CD4-positive, alpha-beta T cell treated with Interleukin-6 at 100 ng/mL for 8 hours (primary cell): ENCODE results near the gene TMEM135.

Source experiments
- DNase-seq: peaks from one replicate; pipeline ENCODE4 v3.0.0-alpha.2; 2020; ENCODE audit warnings: mixed read lengths, low spot score

Gene TMEM135

DNA sequence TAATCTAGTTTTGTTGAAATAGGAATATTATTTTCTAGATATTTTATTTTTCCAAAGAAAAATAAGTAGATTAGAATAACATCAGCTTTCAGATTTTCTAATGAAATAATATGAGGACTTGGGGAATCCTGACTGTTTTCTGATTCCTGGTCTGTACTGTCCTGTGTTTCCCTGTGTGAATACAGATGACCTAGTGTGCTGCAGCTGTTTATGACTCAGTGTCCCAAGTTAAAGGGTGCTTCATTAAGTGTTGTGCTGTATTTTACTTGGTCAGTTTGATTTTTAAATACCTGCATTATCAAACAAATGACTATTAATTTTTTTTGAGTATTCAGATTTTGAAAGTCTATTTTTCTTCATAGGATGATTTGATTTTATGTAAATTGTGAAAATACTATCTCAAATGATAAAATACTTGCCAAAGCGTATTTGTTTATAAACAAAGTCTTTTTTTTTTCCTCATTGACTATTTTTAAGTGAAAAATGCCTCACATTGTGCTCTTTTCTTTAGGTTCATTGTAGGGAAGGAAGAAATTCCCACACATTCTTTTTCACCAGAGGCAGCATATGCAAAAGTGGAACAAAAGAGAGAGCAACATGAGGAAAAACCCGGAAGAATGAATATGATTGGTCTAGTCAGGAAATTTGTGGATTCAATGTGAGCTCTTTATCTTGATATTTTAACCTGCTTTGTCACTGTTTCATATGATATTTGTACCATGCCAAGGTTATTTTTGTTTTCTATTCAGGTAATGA is 264.2 kb downstream of the TMEM135 start:
- DNase-seq = no peak

DNA sequence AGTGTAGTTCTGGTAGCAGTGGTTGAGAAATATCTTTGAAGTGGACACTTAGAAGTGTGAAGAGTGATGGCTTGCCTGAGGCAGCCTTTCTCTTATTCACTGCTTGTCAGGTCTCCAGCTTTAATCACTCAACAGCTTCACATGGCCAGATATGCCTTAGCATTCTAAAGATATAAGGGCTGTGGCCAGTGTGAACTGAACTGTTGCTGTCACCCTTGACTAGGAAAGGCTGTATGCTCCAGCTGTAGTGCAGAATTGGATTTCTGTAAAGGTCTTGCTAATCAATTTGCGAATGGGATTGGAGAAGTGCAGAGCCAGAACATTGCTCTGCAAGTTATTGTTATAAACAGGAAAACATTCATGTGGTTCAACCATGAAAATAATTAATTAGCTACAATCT is 266.7 kb downstream of the TMEM135 start:
- DNase-seq = no peak

GRCh38 chr11:87306262-87306851 is 268.6 kb downstream of the TMEM135 start:
- DNase-seq = no peak

- no peak for DNase-seq
Observed at GRCh38 chr11:87307101-87307500, 269.4 kb downstream of the TMEM135 start.

GRCh38 chr11:87315229-87315628 is 277.5 kb downstream of the TMEM135 start:
- DNase-seq = no peak

DNA sequence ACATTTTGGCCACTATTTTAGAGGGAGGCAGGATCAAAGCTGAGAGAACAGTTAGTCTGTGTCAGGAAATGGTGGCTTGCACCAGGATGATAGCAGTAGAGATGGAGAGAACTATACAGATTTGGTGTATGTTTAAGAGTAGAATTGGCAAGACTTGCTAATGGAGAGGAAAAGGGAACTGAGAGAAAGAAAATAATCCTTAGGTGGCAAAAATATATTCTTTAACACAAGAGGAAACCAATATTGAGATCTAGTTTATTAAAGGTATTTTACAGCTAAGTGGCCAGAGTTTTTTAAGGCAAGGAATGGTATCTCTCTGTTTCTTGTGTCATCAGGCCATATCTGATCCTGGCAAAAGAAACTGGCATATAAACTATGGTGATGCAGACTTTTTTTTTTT is 278.8 kb downstream of the TMEM135 start:
- DNase-seq = no peak

GRCh38 chr11:87317441-87317840 is 279.7 kb downstream of the TMEM135 start:
- DNase-seq = no peak

DNA sequence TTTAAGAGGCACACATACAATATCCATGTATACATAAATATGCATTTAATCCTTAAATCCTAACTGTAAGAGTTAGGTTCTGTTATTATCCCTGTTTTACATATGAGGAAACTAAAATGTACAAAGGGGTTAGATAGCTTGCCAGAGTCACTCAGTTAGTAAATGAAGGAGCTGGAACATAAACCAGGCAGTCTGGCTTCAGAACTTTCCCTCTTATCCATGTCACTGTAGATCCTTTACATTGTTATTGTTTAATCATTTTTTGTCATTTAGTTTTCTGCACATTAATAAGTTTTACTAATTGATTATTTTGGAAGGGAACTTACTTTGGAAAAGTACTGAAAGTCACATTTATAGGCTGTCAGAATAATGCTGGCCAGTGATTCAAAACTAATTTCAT is 282.4 kb downstream of the TMEM135 start:
- no peak for DNase-seq

- DNase-seq = no peak
Observed at GRCh38 chr11:87322568-87322967, 284.8 kb downstream of the TMEM135 start.

DNA sequence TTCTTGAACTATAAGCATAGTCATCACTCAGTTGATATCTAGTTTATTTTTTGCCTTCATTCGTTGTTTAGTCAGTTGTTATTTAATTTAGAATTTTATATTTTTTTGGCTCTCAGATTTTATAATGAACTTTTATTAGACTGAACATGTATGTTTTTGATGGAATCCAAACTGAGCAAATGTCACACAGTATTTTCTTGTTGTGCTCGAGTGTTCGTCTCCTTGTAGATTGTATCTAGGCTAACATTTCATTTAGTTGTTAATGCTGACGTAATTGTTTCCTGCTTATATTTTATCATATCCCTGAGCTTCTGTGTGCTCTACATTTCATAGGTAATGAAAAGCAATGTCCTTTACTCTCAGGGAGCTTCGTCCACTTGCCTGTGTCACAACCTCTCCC is 286.2 kb downstream of the TMEM135 start:
- DNase-seq = no peak

DNA sequence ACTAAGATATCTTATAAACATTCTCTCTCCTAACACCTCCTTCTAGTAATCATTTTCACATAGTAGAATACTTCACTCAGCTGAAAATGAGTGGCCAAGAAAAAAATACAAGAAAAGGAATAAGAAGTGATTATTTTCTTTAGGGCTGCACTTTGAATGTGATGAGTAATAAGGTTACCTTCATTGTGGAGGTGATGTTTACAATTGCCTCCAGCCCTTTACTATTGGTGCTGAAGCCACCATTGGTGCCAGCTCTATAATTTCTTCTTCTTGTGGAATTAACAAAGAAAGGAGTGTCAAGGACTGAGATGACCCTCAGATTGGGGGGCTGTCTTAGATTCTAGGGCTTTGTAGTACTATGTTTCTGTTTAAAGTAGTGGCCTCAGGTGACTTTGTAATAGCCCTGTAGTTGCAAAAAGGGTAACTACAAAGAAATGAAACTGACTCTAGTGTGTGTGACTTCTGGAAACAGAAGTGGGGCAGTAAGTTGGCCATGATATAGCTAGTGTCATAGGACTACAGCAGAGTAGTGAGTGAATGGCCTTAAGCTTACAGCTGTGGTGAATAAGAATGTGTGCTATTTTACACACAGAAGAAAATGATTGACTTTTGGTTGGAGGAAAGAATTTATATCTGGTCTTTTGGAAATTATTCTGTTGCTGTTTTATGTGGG is 287.2 kb downstream of the TMEM135 start:
- no peak for DNase-seq

DNA sequence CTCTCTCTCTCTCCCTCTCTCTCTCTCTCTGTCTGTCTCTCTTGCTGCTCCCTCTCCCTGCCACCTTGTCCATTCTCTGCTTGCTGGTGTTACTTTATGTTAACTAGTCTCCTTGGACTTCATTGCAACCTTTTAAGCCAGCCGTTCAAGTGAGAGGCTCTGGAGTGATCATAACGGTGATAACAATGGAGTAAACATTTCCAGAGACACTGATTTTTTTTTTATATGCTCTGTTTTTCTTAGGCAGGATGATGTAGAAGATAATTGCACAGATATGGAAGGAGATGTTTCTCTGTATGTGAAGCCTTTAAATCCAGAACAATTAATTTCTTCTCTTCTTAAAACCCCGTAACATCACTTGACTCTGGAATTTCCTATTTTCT is 287.7 kb downstream of the TMEM135 start:
- DNase-seq = no peak

DNA sequence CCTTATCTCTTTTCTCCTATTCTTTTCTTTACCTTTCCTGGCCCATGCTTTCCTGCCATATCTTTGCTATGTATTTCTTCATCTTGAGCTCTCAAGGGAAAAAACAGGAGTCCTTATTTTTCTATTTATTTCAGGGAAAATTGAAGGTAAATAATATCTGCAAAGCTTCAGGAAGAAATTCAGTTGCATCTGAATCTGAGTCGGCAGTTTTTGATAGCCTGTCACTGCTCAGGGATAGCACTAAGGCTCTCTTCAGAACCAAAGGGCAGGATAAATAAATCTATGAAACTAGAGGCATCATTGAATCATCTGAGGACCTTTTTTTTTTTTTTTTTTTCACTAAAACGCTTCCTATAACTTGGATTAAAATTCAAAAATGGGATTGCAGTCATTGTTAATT is 288.9 kb downstream of the TMEM135 start:
- DNase-seq = no peak

- DNase-seq = no peak
Observed at GRCh38 chr11:87329172-87329571, 291.4 kb downstream of the TMEM135 start.

- DNase-seq = no peak
Observed at GRCh38 chr11:87330187-87330601, 292.5 kb downstream of the TMEM135 start.

GRCh38 chr11:87331273-87331672 is 293.5 kb downstream of the TMEM135 start:
- DNase-seq = no peak

GRCh38 chr11:87338046-87338639 is 300.4 kb downstream of the TMEM135 start:
- no peak for DNase-seq

- DNase-seq = no peak
Observed at GRCh38 chr11:87339416-87339815, 301.7 kb downstream of the TMEM135 start.

DNA sequence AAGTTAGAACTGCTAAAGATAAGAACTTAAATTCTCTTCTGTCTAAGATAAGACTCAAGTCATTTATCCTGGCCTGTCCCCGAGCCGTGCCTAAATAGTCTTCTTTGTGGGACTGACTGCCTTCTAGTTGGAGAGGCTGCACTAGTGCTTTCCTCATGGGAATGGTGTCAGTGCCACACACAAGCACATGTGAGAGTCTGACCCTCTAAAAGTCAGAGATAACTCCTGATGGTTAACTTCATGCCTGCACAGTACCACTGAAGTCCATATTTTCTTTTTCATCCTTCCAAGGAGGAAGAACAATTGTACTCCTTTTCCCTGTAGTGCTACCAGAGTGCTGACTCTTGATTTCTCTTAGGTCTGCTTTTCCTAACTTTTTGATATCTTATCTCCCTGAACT is 309.7 kb downstream of the TMEM135 start:
- no peak for DNase-seq

- no peak for DNase-seq
Observed at GRCh38 chr11:87347854-87348253, 310.1 kb downstream of the TMEM135 start.

DNA sequence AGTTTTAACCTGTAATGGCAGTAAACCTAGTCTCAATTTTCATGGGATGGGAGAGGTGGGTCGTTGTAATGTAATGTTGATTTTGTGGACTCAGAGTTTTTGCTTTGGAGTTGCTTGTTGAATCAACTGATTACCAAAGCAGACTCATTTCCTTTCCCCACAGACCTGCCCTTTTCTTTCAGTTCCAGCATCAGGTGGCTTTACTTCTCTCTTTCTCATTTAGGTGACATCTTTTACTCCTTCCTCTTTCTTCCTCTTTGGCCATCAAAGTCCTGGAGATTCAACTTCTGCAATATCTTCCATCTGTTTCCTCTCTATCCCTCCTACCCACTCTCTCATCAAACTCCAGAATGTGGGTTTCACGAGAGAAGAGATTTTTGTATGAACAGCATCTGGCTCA is 313.9 kb downstream of the TMEM135 start:
- DNase-seq = no peak

DNA sequence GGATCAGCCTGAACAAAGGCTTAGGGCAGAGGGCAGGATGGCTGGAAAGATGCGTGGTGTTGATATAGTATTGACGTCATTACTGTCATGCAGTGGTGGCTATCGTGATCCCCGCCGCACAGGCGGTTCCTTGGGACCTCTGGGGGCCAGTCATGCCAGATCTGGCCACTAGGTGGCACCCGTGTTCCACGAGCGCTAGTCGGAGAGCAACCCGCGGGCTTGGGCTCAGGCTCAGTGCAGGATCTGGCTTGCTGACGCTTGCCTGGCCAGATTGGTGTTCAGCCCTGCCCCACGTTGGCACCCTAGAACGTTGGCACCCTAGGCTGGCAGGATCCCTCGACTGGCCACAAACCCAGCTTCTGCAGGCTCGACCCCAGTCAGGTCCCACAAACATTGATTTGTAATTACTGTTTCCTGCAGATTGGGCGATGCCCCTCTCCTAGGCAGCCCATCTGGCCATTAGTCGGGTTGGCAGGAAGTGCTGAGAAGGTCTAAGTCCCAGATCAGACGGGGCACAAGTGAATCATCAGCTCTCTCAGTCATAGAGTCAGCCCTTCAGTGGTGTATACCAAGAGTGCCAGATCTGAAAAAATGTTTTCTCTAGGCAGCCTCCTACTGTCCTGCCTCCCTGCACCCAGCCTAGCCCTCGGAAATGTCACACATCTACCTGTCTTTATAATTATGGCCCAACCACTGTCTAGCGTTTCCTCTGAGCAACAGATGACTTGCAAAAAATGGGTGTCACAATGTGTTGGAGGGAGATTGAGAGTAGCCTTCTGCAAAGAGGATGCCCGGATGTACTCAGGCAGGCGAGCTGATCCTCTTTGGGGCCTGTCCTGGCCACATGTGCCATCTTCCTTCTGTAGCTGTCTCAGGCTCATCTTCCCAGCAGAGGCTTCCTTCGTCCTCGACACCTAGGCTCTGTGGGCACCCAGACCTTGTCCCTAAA is 315.3 kb downstream of the TMEM135 start:
- peak; percentile 72 for DNase-seq
